ENCODE measurements around the gene TEKT3. TPM values are rescaled to one million over a fixed set of nuclear protein-coding genes. Genes with fewer than 3 reads are reported as not detected.

TEKT3 gene
- total and polyA plus RNA-seq, 2 of the 4 experiments (the other 2 are of a cell fraction) = 0.15 TPM; not detected in 1

GRCh38 chr17:15264542-15264941, 76.9 kb downstream of the TEKT3 start:
- intact Hi-C loops (cut with micrococcal nuclease) = loop anchor here (10.0 kb wide), 1 partner anchor 80 kb away; the partner anchor contains the start of gene TEKT3

More at GRCh38 chr17:15264542-15264941, 76.9 kb downstream of the TEKT3 start:
- peaks cover 2% of the 10 kb centered on the region; the same call in 1 of the 2 replicates for H3K4me1 ChIP-seq (ENCODE audit: control insufficient read depth, insufficient read depth, low read length)
- no peak overlapping the region for H3K56ac ChIP-seq (ENCODE audit: extremely low read depth, insufficient read depth, low read length)
- no peak overlapping the region for H2BK15ac ChIP-seq (ENCODE audit: low read depth, low read length)
- CTCF ChIA-PET = no interaction called here
- TF ChIP-seq SMC3 (IDR thresholded peaks at IDR 0.05; ENCODE audit: low read depth, low read length) = no peak
- TF ChIP-seq RCOR1 (IDR thresholded peaks at IDR 0.05; ENCODE audit: insufficient replicate concordance, low read length) = no peak
- TF ChIP-seq RAD21 (IDR thresholded peaks at IDR 0.05; ENCODE audit: low read length) = no peak
- TF ChIP-seq CTCF (conservative IDR thresholded peaks at IDR 0.05; ENCODE audit: low read depth, low read length) = no peak
- TF ChIP-seq MAFK (IDR thresholded peaks at IDR 0.05; ENCODE audit: low read depth, low read length) = no peak
- TF ChIP-seq FOS (IDR thresholded peaks at IDR 0.05; ENCODE audit: low read depth, low read length) = no peak
- TF ChIP-seq NFE2L2 (IDR thresholded peaks at IDR 0.05; ENCODE audit: low read depth, low read length) = no peak
- TF ChIP-seq MAZ (IDR thresholded peaks at IDR 0.05; ENCODE audit: borderline replicate concordance, low read depth, low read length) = no peak
- TF ChIP-seq CHD1 (IDR thresholded peaks at IDR 0.05; ENCODE audit: low read depth, low read length) = no peak
- TF ChIP-seq ELK1 (IDR thresholded peaks at IDR 0.05; ENCODE audit: borderline replicate concordance, low read depth, low read length) = no peak
- TF ChIP-seq USF2 (IDR thresholded peaks at IDR 0.05; ENCODE audit: low read depth, low read length) = no peak
- no peak for TF ChIP-seq RFX5 (IDR thresholded peaks at IDR 0.05; ENCODE audit: low read depth, low read length)
- no peak for TF ChIP-seq CEBPB (IDR thresholded peaks at IDR 0.05; ENCODE audit: low read depth, low read length)
- TF ChIP-seq MXI1 (IDR thresholded peaks at IDR 0.05; ENCODE audit: borderline replicate concordance, low read depth, low read length) = no peak
- H2BK120ac ChIP-seq (ENCODE audit: low read depth, low read length) = no peak overlapping the region
- no TSS peak for BruUV-seq (replicated peaks)
- H3K9me1 ChIP-seq (ENCODE audit: insufficient read depth, low read length) = no peaks in the 10 kb centered on the region; the same call in 1 of the 2 replicates
- H2AK5ac ChIP-seq (ENCODE audit: low read depth, low read length) = no peak overlapping the region
- no peak overlapping the region for H4K91ac ChIP-seq (ENCODE audit: insufficient read depth, low read depth, low read length)
- H3K4me3 ChIP-seq (ENCODE audit: insufficient read depth, low read depth, low read length) = no peak overlapping the region
- no peak overlapping the region for H3K14ac ChIP-seq (replicated peaks; ENCODE audit: low read depth, low read length)
- ATAC-seq (ENCODE audit: low read depth) (no peak), DNase-seq (no peak)
- dilution Hi-C loops (cut with HindIII; ENCODE audit: low sequenced_read_pairs, unreplicated experiment) = no loop called here
- H2BK20ac ChIP-seq (ENCODE audit: low read depth, low read length) = no peak overlapping the region
- POLR2A ChIA-PET (ENCODE audit: unreplicated experiment) = no interaction called here
- H2BK5ac ChIP-seq (ENCODE audit: low read depth, low read length, poor library complexity, severe bottlenecking) = no peak overlapping the region
- no peak overlapping the region for H2AFZ ChIP-seq (replicated peaks; ENCODE audit: low read length, poor library complexity)
- H2AK9ac ChIP-seq (replicated peaks; ENCODE audit: low read depth, low read length, poor library complexity) = no peak overlapping the region
- H4K20me1 ChIP-seq (ENCODE audit: insufficient read depth, low read length) = peaks cover 5% of the 10 kb centered on the region; the same call in 1 of the 2 replicates
- peaks cover 43% of the 10 kb centered on the region for H3K27me3 ChIP-seq (ENCODE audit: control insufficient read depth, insufficient read depth, low read length)
- in situ Hi-C loops (cut with MboI; ENCODE audit: low sequenced_read_pairs) = loop anchor here (10.0 to 25.0 kb wide), 3 partner anchors 170 to 698 kb away; no protein-coding TSS in a partner anchor
- no peak overlapping the region for H4K8ac ChIP-seq (ENCODE audit: low read depth in 2 of 2, low read length in 2 of 2)
- peaks cover 8 to 16% of the 10 kb centered on the region in 2 experiments; a peak in 2 of 4 replicates for H3K79me1 ChIP-seq (ENCODE audit: low read depth in 1 of 2, low read length in 2 of 2)
- H3K36me3 ChIP-seq (ENCODE audit: control insufficient read depth, insufficient read depth, low read length) = peaks cover 2% of the 10 kb centered on the region; the same call in 1 of the 2 replicates
- H3K9me3 ChIP-seq (ENCODE audit: control insufficient read depth, insufficient read depth, low read length) = no peaks in the 10 kb centered on the region
- no peak overlapping the region for H3K27ac ChIP-seq (ENCODE audit: insufficient read depth, low read length)
- WGBS, 2 experiments (ENCODE audit: extremely low coverage in 2 of 2, insufficient read length in 1 of 2) = no CpG with 5 or more reads among the region's 2 CpGs
- H3K4ac ChIP-seq (ENCODE audit: low read depth, low read length) = no peak overlapping the region
- no peak overlapping the region for H3K4me2 ChIP-seq (ENCODE audit: low read depth, low read length)
- no peak overlapping the region for H4K5ac ChIP-seq (ENCODE audit: low read depth, low read length)
- no peak overlapping the region for H3K9ac ChIP-seq (ENCODE audit: low read depth, low read length)
- no peak overlapping the region for H3K18ac ChIP-seq (ENCODE audit: low read depth, low read length)
- H3K23ac ChIP-seq (ENCODE audit: low read depth, low read length) = no peak overlapping the region
